ENCODE data around the gene ZNF787. TPM values are rescaled to one million over a fixed set of nuclear protein-coding genes. Genes with fewer than 3 reads are reported as not detected.

ZNF787 gene
- total and polyA plus RNA-seq, 2 of the 13 experiments (the other 11 are each of a cell fraction or from before 2014, with no cell fraction given), result 15.1 to 42.8 TPM

- TF ChIP-seq ZNF589 (CRISPR knock-in tag; conservative IDR thresholded peaks at IDR 0.05) (no peak), AHR (CRISPR knock-in tag; IDR thresholded peaks at IDR 0.05) (0 out of 2 replicates have a peak, but pooled peaks have one; percentile 27), THYN1 (CRISPR knock-in tag; IDR thresholded peaks at IDR 0.05; ENCODE audit: borderline replicate concordance, low read depth) (no peak), NFIB (CRISPR knock-in tag; IDR thresholded peaks at IDR 0.05; ENCODE audit: borderline replicate concordance) (no peak), ZNF772 (CRISPR knock-in tag; IDR thresholded peaks at IDR 0.05) (0 out of 2 replicates have a peak, but pooled peaks have one; percentile 33), TEAD2 (CRISPR knock-in tag; IDR thresholded peaks at IDR 0.05) (no peak), RBM22 (optimal IDR thresholded peaks at IDR 0.05; ENCODE audit: low read length) (peak; percentile 32), ZNF274 (CRISPR knock-in tag; IDR thresholded peaks at IDR 0.05) (peak; percentile 38; the same call in 1 of the 2 replicates), REXO4 (CRISPR knock-in tag; IDR thresholded peaks at IDR 0.05; ENCODE audit: borderline replicate concordance) (no peak), MZF1 (CRISPR knock-in tag; IDR thresholded peaks at IDR 0.05; ENCODE audit: borderline replicate concordance) (no peak), ZNF839 (CRISPR knock-in tag; IDR thresholded peaks at IDR 0.05; ENCODE audit: borderline replicate concordance) (no peak), BCL6 (CRISPR knock-in tag; IDR thresholded peaks at IDR 0.05) (no peak; the same call in 1 of the 2 replicates), FOXA3 (CRISPR knock-in tag; IDR thresholded peaks at IDR 0.05) (no peak), HNF4G (IDR thresholded peaks at IDR 0.05; ENCODE audit: borderline replicate concordance, low read depth, low read length) (no peak), HNF4G (CRISPR knock-in tag; IDR thresholded peaks at IDR 0.05; ENCODE audit: borderline replicate concordance, low read depth) (no peak), TEAD3 (CRISPR knock-in tag; optimal IDR thresholded peaks at IDR 0.05; ENCODE audit: borderline replicate concordance) (no peak), ZNF292 (CRISPR knock-in tag; IDR thresholded peaks at IDR 0.05; ENCODE audit: borderline replicate concordance, low read depth) (no peak), SKIL (CRISPR knock-in tag; IDR thresholded peaks at IDR 0.05; ENCODE audit: borderline replicate concordance) (no peak), ATF1 (CRISPR knock-in tag; IDR thresholded peaks at IDR 0.05) (no peak)
- TF ChIP-seq, protein P1, sequence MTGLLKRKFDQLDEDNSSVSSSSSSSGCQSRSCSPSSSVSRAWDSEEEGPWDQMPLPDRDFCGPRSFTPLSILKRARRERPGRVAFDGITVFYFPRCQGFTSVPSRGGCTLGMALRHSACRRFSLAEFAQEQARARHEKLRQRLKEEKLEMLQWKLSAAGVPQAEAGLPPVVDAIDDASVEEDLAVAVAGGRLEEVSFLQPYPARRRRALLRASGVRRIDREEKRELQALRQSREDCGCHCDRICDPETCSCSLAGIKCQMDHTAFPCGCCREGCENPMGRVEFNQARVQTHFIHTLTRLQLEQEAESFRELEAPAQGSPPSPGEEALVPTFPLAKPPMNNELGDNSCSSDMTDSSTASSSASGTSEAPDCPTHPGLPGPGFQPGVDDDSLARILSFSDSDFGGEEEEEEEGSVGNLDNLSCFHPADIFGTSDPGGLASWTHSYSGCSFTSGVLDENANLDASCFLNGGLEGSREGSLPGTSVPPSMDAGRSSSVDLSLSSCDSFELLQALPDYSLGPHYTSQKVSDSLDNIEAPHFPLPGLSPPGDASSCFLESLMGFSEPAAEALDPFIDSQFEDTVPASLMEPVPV (CRISPR knock-in tag; IDR thresholded peaks at IDR 0.05), result 0 out of 2 replicates have a peak, but pooled peaks have one; percentile 9
- TF ChIP-seq, protein P2, sequence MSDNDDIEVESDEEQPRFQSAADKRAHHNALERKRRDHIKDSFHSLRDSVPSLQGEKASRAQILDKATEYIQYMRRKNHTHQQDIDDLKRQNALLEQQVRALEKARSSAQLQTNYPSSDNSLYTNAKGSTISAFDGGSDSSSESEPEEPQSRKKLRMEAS (IDR thresholded peaks at IDR 0.05), result peak; percentile 85
- TF ChIP-seq, protein P3, sequence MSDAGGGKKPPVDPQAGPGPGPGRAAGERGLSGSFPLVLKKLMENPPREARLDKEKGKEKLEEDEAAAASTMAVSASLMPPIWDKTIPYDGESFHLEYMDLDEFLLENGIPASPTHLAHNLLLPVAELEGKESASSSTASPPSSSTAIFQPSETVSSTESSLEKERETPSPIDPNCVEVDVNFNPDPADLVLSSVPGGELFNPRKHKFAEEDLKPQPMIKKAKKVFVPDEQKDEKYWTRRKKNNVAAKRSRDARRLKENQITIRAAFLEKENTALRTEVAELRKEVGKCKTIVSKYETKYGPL (CRISPR knock-in tag; IDR thresholded peaks at IDR 0.05), result no peak
- TF ChIP-seq, protein P4, sequence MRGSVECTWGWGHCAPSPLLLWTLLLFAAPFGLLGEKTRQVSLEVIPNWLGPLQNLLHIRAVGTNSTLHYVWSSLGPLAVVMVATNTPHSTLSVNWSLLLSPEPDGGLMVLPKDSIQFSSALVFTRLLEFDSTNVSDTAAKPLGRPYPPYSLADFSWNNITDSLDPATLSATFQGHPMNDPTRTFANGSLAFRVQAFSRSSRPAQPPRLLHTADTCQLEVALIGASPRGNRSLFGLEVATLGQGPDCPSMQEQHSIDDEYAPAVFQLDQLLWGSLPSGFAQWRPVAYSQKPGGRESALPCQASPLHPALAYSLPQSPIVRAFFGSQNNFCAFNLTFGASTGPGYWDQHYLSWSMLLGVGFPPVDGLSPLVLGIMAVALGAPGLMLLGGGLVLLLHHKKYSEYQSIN (CRISPR knock-in tag; IDR thresholded peaks at IDR 0.05; ENCODE audit: borderline replicate concordance), result no peak
Observed at GRCh38 chr19:56105090-56105701, 15.9 kb downstream of the ZNF787 start (continued).

Measured in HepG2 (cell line).